B cell (primary cell): ENCODE results near the gene DIP2B. TPM values are rescaled to one million over a fixed set of nuclear protein-coding genes. Genes with fewer than 3 reads are reported as not detected.

ENCODE experiments used
- ATAC-seq: fragments of 200-7000 bp; cut with Tn5 transposase; one replicate; pipeline ENCODE4 v1.10.0; 2021; ENCODE audit warnings: low read depth, mild to moderate bottlenecking, moderate number of reproducible peaks, moderate library complexity
- CTCF ChIA-PET: fragments of 350-600 bp; sonication (Branson Sonifier 250); formaldehyde crosslinking; loops from one replicate; lab custom pipeline; 2021; ENCODE audit warnings: antibody characterized with exemption, inconsistent platforms; lab: Charles Lee
- POLR2A ChIA-PET: fragments of 350-600 bp; sonication (Branson Sonifier 250); formaldehyde crosslinking; loops from one replicate; lab custom pipeline; 2021; ENCODE audit warnings: antibody characterized with exemption; lab: Charles Lee
- DNase-seq: peaks from one replicate; pipeline ENCODE4 v3.0.0; 2013
- H2AFZ ChIP-seq: 2 replicates; pipeline ENCODE4 v1.6.1; 2012; ENCODE audit warnings: mild to moderate bottlenecking, low read depth, low read length; ENCODE audit not compliant: insufficient read depth, poor library complexity, severe bottlenecking
- H3K27ac ChIP-seq, 2 donors: 1 replicate in 1 of 2; 2 replicates in 1 of 2; pipeline ENCODE4 v1.5.1; 2012 to 2013; ENCODE audit warnings: low read length in 2 of 2, mild to moderate bottlenecking in 2 of 2, moderate library complexity in 1 of 2
- H3K27me3 ChIP-seq, 4 experiments: fragments of 200-600 bp in 1 of 4; sonication (generic) in 1 of 4; replicated peaks in 1 of 4; 1 replicate in 2 of 4; 2 replicates in 2 of 4; pipeline versions ENCODE4 v1.6.1 to v1.7.0; 2013 to 2016; ENCODE audit warnings: low read length in 3 of 4, mild to moderate bottlenecking in 2 of 4, mixed read lengths in 1 of 4, moderate library complexity in 1 of 4; ENCODE audit not compliant: insufficient read depth in 4 of 4, control insufficient read depth in 3 of 4; ENCODE audit errors: control extremely low read depth in 1 of 4
- H3K36me3 ChIP-seq, 2 experiments: replicated peaks in 1 of 2; 1 replicate in 1 of 2; 2 replicates in 1 of 2; pipeline versions ENCODE4 v1.6.1 to v1.7.1; 2013; ENCODE audit warnings: low read length in 1 of 2; ENCODE audit not compliant: insufficient read depth in 2 of 2, control insufficient read depth in 1 of 2; ENCODE audit errors: control extremely low read depth in 1 of 2, extremely low read depth in 1 of 2
- H3K4me1 ChIP-seq, 2 donors: fragments of 200-600 bp in 1 of 2; sonication (generic) in 1 of 2; 1 replicate in 1 of 2; 2 replicates in 1 of 2; pipeline versions ENCODE4 v1.5.1 to v1.6.1; 2013 to 2017; ENCODE audit warnings: low read length in 2 of 2; ENCODE audit not compliant: control insufficient read depth in 2 of 2, insufficient read depth in 2 of 2
- H3K4me2 ChIP-seq: replicated peaks from 2 replicates; pipeline ENCODE3; 2012; ENCODE audit warnings: mild to moderate bottlenecking, low read depth, low read length; ENCODE audit not compliant: poor library complexity, severe bottlenecking
- H3K4me3 ChIP-seq, 5 experiments: fragments of 200-600 bp in 1 of 5; sonication (generic) in 1 of 5; 1 replicate in 3 of 5; 2 replicates in 2 of 5; pipeline versions ENCODE4 v1.5.1 to v1.7.0; 2011 to 2016; ENCODE audit warnings: low read length in 4 of 5, mild to moderate bottlenecking in 4 of 5, low read depth in 2 of 5, control low read depth in 1 of 5, moderate library complexity in 1 of 5; ENCODE audit not compliant: insufficient read depth in 1 of 5; ENCODE audit errors: control extremely low read depth in 1 of 5, extremely low read depth in 1 of 5
- H3K79me2 ChIP-seq: fragments of 200-600 bp; sonication (generic); one replicate; pipeline ENCODE4 v1.6.0; 2016; ENCODE audit warnings: low read length; ENCODE audit not compliant: control insufficient read depth, insufficient read depth
- H3K9ac ChIP-seq: fragments of 200-600 bp; sonication (generic); 2 replicates; pipeline ENCODE4 v1.6.1; 2017; ENCODE audit warnings: mild to moderate bottlenecking, low read length, moderate library complexity
- H3K9me3 ChIP-seq, 3 donors: one replicate each; pipeline versions ENCODE4 v1.6.1 to v1.7.1; 2013; ENCODE audit warnings: low read length in 2 of 3; ENCODE audit not compliant: control insufficient read depth in 2 of 3, insufficient read depth in 1 of 3; ENCODE audit errors: control extremely low read depth in 1 of 3
- H4K20me1 ChIP-seq: 2 replicates; pipeline ENCODE4 v1.6.0; 2012; ENCODE audit warnings: mild to moderate bottlenecking, low read length; ENCODE audit not compliant: insufficient read depth, control insufficient read depth, poor library complexity, severe bottlenecking
- H3K27ac Mint-ChIP-seq: one replicate; pipeline ENCODE4 v1.8.0; 2021; ENCODE audit warnings: mixed read lengths
- H3K27me3 Mint-ChIP-seq: one replicate; pipeline ENCODE4 v1.8.0; 2021; ENCODE audit warnings: mixed read lengths
- H3K4me1 Mint-ChIP-seq: one replicate; pipeline ENCODE4 v1.8.0; 2021; ENCODE audit warnings: mixed read lengths
- H3K4me3 Mint-ChIP-seq: one replicate; pipeline ENCODE4 v1.8.0; 2021; ENCODE audit warnings: mixed read lengths
- H3K9me3 Mint-ChIP-seq: one replicate; pipeline ENCODE4 v1.8.0; 2022; ENCODE audit warnings: mixed read lengths; ENCODE audit not compliant: insufficient read depth
- CTCF ChIP-seq: fragments of 200-600 bp; IDR thresholded peaks from one replicate; pipeline ENCODE4 v1.8.0; 2022; ENCODE audit warnings: antibody characterized with exemption, mild to moderate bottlenecking
- EZH2 ChIP-seq: IDR thresholded peaks from 2 replicates; pipeline ENCODE4 v1.6.1; 2012; ENCODE audit warnings: borderline replicate concordance, low read depth, mild to moderate bottlenecking, moderate library complexity, low read length; ENCODE audit not compliant: insufficient read depth, poor library complexity, severe bottlenecking
- WGBS: methylation state at CpG from one replicate; pipeline ENCODE4 v1.1.5; 2013; ENCODE audit warnings: missing lambda C conversion rate; ENCODE audit not compliant: insufficient coverage; 5-methylcytosine and 5-hydroxymethylcytosine counted together
- intact Hi-C: fragments of 100-400 bp; cut with micrococcal nuclease; formaldehyde crosslinking; loops from one replicate; pipeline ENCODE4 v1.10.0; 2022
- polyA plus RNA-seq: library from polyadenylated mRNA; depleted of rRNA; stranded (reverse); fragments of >200 nt; gene quantifications from 2 replicates; pipeline ENCODE4 v1.2.3, GENCODE V29; 2012
- total RNA-seq, 2 donors: library from RNA; stranded (reverse); fragments of 120-200 nt in 1 of 2; gene quantifications; 1 replicate in 1 of 2; 2 replicates in 1 of 2; pipeline versions ENCODE4 v1.2.3 to v1.2.4, GENCODE V29; 2013 to 2022

DIP2B gene
- total and polyA plus RNA-seq, 2 donors (not counting 1 experiment from before 2014, with no cell fraction given), result 16.4 to 38.8 TPM

GRCh38 chr12:50637870-50638481, 133.2 kb downstream of the DIP2B start:
- H3K79me2 ChIP-seq, result peaks cover 71% of the 10 kb centered on the region

More at GRCh38 chr12:50637870-50638481, 133.2 kb downstream of the DIP2B start:
- DNase-seq, result peak; percentile 67
- peaks cover 0 to 21% of the 10 kb centered on the region in 2 experiments for H3K36me3 ChIP-seq
- TF ChIP-seq EZH2 (no peak), CTCF (peak; percentile 82)
- peak; percentile 62 for ATAC-seq
- H3K27me3 ChIP-seq, result no peaks in the 10 kb centered on the region
- H3K4me2 ChIP-seq, result no peak overlapping the region
- ChIA-PET CTCF (interaction anchor here (0.6 to 10.0 kb wide), 30 partner anchors 8 to 155 kb away, joined by 3 to 184 read pairs (median 3); partner anchors contain the start of gene DIP2B), POLR2A (interaction anchor here (1.4 kb wide), 1 partner anchor 133 kb away, joined by 8 read pairs; the partner anchor contains the start of gene DIP2B)
- intact Hi-C loops, result loop anchor here (1.0 kb wide), 1 partner anchor 134 kb away; the partner anchor contains the start of gene DIP2B
- H3K27ac Mint-ChIP-seq, result peak overlapping the region; percentile 27
- no peak overlapping the region for H3K4me3 ChIP-seq
- H3K9ac ChIP-seq, result no peak overlapping the region
- H3K9me3 ChIP-seq, result no peaks in the 10 kb centered on the region
- no peak overlapping the region for H2AFZ ChIP-seq
- peak overlapping the region in 1 of 2 donors; percentile 70 for H3K27ac ChIP-seq
- WGBS, result no CpG with 5 or more reads among the region's 4 CpGs
- no peaks in the 10 kb centered on the region for H3K27me3 Mint-ChIP-seq
- H3K4me1 ChIP-seq, result peaks cover 3 to 10% of the 10 kb centered on the region in 2 donors
- no peaks in the 10 kb centered on the region for H3K9me3 Mint-ChIP-seq
- no peak overlapping the region for H3K4me3 Mint-ChIP-seq
- peaks cover 18% of the 10 kb centered on the region for H3K4me1 Mint-ChIP-seq
- peaks cover 29% of the 10 kb centered on the region for H4K20me1 ChIP-seq
